NCI-H128 (cell line): ENCODE results near the gene HEXIM2.
"Not testable (repeated sequence)": the region's sequence is repeated elsewhere in the genome, so short reads cannot be mapped to it uniquely, and the experiment has no call there.

Source experiments
- DNase-seq: peaks from one replicate; lab custom pipeline; 2025; ENCODE audit not compliant: unreplicated experiment; lab: John Stamatoyannopoulos, UW

The HEXIM2 gene

DNA sequence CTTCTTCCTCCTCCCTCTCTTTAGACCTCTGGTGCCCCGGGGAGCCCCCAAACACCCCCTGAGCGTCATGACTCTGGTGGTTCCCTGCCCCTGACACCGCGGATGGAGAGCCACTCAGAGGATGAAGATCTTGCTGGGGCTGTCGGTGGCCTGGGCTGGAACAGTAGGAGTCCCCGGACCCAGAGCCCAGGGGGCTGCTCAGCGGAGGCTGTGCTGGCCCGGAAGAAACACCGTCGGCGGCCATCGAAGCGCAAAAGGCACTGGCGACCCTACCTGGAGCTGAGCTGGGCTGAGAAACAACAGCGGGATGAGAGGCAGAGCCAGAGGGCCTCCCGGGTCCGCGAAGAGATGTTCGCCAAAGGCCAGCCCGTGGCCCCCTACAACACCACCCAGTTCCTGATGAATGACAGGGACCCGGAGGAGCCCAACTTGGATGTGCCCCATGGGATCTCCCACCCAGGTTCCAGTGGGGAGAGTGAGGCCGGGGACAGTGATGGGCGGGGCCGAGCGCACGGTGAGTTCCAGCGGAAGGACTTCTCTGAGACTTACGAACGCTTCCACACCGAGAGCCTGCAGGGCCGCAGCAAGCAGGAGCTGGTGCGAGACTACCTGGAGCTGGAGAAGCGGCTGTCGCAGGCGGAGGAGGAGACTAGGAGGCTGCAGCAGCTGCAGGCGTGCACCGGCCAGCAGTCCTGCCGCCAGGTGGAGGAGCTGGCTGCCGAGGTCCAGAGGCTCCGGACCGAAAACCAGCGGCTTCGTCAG lies 7.5 kb downstream of the HEXIM2 start:
- DNase-seq = no peak

GRCh38 chr17:45170280-45170930 lies 8.7 kb downstream of the HEXIM2 start:
- no peak for DNase-seq

- DNase-seq = no peak
Observed at GRCh38 chr17:45170931-45171337, 9.3 kb downstream of the HEXIM2 start.

GRCh38 chr17:45171338-45172231 lies 9.9 kb downstream of the HEXIM2 start:
- DNase-seq = no peak

DNA sequence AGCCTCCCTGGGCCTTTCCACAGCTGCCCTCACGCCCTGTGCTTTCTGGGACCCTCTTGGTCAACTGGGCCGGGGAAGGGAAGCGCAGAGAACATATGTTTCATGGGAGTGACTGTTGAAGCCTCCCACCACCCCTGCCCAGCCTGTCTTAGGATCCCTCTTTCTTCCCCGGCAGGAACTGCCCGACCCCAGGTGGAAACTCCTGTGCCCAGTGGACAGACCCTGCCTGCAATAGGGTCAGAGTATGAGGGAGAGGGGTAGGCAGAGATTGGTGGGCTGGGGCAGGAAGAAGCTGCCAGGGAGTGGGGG lies 10.5 kb downstream of the HEXIM2 start:
- no peak for DNase-seq

- no peak for DNase-seq
Observed at GRCh38 chr17:45172541-45173286, 11.0 kb downstream of the HEXIM2 start.

- DNase-seq = no peak
Observed at GRCh38 chr17:45175759-45176115, 14.1 kb downstream of the HEXIM2 start.

DNA sequence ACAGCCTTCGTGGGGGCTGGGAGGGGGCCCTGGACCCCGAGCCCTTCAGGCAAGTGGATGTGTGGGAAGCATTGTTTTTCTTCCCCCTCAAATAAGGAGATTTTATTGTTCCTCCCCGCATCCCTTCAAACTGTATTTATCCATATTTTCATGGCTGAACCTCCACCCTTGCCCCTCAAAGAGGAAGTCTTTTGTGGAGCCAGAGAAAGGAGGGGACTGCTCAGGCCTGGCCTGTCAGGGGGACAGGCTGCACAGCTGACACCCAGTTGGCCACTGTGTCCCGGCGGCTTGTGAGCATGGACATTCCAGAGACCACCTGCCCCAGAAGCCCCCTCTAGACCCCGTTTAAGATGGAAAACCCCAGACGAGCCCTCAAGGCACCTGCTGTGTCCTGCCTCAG lies 15.9 kb downstream of the HEXIM2 start:
- DNase-seq = no peak

DNA sequence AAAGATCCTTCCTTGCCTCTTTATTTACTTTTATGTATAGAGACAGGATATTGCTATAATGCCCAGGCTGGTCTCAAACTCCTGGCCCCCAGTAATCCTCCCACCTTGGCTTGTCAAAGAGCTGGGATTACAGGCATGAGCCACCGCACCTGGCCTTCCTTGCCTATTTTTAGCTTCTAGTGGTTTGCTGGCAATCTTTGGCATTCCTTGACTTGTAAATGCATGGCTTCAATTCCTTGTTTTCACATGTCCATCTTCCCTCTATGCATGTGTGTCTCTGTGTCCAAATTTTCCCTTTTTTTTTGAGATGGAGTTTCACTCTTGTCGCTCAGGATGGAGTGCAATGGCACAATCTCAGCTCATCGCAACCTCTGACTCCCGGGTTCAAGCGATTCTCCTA lies 22.5 kb downstream of the HEXIM2 start:
- DNase-seq = no peak

- no peak for DNase-seq
Observed at GRCh38 chr17:45186801-45187354, 25.2 kb downstream of the HEXIM2 start.

DNA sequence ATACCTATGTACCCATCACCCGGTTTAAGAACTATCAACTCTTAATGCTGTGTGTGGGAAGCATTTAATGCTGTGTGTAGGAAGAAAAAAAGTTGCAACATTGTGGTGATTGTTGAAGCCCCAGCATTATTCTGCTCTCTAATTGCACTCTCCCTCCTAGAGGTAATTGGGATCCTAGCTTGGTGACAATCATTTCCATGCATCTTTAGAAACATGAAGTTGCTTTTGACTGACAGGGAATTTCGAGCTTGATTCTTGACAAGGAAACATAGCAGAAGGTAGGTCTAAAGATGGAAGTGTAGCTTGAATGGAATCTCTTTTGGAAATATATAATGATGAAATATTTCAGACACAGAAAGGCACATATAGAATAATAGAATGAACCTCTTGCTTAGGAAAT lies 27.3 kb downstream of the HEXIM2 start:
- no peak for DNase-seq

DNA sequence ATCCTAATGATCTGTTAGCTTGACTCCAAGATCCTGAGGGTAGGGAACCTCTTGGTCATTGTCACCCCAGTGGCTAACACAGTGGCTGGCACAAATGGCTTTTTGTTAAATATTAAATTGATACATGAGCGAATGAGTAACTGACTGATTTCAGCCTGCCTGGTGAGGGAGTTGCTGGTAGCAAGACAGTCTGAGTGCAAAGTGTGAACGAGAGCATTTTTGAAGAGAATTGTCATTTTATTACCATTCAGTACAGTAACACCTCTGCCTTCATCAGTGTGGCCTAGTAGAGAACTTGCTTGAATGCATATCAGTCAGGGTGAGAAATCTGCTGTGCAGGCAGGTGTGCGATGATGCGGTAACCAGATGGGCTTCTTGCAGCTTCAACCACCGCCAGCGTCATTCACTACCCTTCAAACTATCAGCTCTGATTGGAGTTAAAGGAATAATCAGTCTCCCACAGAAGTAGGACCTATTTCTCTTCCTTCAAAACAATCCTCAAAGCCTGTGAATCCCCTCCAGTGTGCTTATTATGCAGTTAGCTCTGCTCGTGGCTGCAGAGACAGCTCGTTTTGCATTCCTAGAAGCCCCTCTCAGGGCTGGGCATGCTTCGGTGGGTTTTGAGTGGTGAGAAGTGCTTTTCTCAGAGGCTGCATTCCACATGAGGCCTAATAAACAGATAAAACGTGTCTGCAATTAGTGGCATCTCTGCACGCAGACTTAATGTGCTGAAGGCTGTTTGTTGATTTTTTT lies 29.0 kb downstream of the HEXIM2 start:
- no peak for DNase-seq

- no peak for DNase-seq
Observed at GRCh38 chr17:45195424-45195823, 33.7 kb downstream of the HEXIM2 start.

- no peak for DNase-seq
Observed at GRCh38 chr17:45197108-45197507, 35.4 kb downstream of the HEXIM2 start.

DNA sequence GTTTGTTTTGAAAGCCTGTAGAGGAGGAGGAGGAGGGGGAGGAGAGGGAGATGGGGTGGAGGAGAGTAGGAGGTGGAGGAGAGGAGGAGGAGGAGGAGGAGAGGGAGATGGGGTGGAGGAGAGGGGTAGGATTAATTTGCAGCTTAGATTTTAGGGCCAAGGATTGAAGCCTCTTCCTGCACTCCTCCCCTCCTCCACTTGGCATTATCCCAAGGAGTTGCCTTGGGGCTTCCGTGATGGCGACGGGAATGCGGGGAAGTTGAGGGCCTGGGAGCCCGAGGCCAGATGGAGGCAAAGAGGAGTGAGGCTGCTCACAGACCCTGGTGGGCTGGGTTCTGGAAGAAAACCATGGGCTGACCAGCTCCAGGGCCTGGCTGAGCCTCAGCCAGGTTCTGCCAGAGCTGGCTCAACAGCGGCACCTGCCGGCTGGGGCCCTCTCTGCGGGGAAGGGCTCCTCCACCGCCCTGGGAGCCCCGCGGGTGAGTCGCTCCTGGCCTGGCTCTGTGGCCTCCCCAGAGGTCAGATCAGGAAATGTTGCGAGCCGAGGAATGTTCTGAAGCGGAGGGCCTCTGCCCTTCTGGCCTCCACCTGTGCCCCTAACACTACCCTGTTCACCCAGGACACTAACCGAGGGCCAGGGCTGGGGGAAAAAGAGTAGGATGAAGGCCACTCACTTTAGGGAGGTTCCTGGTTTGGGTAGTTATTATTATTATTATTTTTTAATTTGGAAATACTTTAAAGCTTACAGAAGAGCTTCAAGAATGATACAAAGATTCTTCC lies 36.1 kb downstream of the HEXIM2 start:
- DNase-seq = peak; percentile 49

DNA sequence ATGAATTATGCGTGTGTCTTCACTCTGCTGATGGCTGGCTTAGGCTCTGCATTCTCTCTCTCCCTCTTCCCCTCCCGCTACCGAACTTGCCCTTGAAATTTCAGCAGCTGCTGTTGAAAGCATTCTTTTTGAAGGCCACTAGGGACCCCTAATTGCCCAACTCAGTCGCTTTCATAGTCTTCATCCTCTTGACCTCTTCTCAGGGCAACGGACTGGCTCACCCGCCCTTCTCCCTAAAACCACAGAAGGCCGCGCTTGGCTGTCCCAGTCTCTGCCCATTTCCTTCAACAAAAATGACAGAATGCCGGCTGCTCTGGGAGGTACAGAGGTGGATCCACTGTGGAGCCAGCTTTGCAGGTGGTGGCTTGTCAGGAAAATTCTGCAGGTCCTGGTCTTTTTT lies 39.0 kb downstream of the HEXIM2 start:
- DNase-seq = no peak

DNA sequence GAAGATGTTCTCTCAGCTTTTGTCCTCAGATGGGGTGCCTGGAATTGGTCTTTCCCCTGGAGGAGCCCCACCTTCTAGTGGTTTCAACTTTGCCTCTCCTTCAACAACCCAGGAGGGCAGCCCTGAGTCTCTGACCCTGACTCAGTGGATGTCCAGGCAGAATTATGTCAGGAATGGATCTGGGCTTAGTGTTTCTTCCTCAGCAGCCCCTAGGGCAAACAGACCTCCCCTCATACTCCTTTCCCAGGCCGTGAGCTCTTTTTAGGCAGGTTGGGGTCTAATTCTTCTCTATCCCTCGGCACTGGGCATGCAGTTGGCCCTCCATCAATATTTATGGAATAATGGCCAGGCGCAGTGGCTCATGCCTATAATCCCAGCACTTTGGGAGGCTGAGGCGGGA lies 39.8 kb downstream of the HEXIM2 start:
- no peak for DNase-seq

- not testable (repeated sequence) for DNase-seq
Observed at GRCh38 chr17:45201880-45202279, 40.2 kb downstream of the HEXIM2 start.

DNA sequence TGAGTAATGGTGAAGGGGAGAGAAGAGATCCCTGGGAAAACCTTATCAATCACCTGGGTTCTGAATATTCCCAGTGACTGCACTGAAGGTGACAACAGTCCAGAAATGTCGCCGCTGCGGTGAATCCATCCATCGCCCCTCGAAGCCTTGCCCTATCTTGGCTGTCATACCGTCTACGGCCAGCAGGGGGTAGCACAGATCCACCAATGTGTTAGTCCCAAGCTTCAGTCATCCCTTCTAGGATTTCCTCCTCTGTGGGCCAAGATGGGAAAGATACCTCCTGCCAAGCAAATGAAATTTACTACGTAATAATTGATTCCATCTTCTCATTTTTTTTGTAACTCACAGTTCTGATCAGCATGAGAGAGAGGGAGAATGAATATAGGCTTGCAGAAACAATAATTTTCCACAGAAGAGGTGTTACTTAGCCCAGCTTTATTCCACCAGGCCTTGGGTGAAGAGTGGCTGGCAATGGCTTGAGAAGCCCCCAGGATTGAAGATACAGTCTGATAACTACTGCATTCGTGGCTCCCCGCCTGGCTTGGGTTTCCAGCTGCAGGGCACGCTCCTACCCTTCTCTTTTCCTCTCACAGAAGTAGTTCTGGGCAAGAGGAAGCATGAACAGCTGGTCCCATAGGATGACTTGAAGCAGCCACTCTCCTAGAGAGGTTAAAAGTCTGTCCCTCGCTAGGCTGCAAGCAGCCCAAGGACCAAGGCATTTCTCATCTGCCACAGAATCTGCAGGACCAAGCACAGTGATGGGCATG lies 57.4 kb downstream of the HEXIM2 start:
- DNase-seq = peak; percentile 63
